Measurements from ENCODE around the gene ACSL4. TPM values are rescaled to one million over a fixed set of nuclear protein-coding genes. Genes with fewer than 3 reads are reported as not detected.
"Not testable (repeated sequence)": the region's sequence is repeated elsewhere in the genome, so short reads cannot be mapped to it uniquely, and the experiment has no call there.

Gene ACSL4
- total RNA-seq, 1 experiment from 2014 or later, result 55.2 TPM

DNA sequence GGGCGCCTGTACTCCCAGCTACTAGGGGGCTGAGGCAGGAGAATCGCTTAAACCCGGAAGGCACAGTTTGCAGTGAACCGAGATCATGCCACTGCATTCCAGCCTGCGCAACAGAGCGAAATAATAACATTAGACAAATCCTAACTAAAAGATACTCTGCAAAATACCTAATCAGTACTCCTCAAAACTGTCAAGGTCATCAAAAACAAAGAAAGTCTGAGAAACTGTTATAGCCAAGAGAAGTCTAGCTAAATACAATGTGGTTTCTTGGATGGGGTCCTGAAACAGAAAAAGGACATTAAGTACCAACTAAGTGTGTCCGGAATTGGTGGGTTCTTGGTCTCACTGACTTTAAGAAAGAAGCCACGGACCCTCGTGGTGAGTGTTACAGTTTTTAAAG is 14.6 kb upstream of the ACSL4 start:
- no peak for DNase-seq (ENCODE audit: low read depth, low spot score)
- ChIA-PET POLR2A (no interaction called here), CTCF (no interaction called here)
- intact Hi-C loops (cut with micrococcal nuclease; ENCODE audit: unreplicated experiment), result no loop called here
- no TSS peak for BruUV-seq (replicated peaks)
- Histone ChIP-seq H3K27ac (ENCODE audit: low read length) (no peak overlapping the region), H3K27me3 (ENCODE audit: control insufficient read depth, insufficient read depth, low read length) (no peaks in the 10 kb centered on the region), H3K4me1 (ENCODE audit: control insufficient read depth, insufficient read depth, low read length) (no peaks in the 10 kb centered on the region), H3K9me3 (ENCODE audit: control insufficient read depth, insufficient read depth, low read depth, low read length) (no peaks in the 10 kb centered on the region), H3K36me3 (ENCODE audit: control insufficient read depth, insufficient read depth, low read length) (no peaks in the 10 kb centered on the region), H3K4me3 (ENCODE audit: low read depth in 2 of 2, low read length in 2 of 2) (no peak overlapping the region)
- ATAC-seq, result no peak
- TF ChIP-seq TCF7L2 (IDR thresholded peaks at IDR 0.05; ENCODE audit: low read depth, low read length) (no peak), SIN3A (IDR thresholded peaks at IDR 0.05; ENCODE audit: borderline replicate concordance, insufficient read depth, low read depth, low read length) (no peak), POLR2AphosphoS5 (IDR thresholded peaks at IDR 0.05; ENCODE audit: low read depth, low read length) (no peak)
- TF ChIP-seq, protein P1, sequence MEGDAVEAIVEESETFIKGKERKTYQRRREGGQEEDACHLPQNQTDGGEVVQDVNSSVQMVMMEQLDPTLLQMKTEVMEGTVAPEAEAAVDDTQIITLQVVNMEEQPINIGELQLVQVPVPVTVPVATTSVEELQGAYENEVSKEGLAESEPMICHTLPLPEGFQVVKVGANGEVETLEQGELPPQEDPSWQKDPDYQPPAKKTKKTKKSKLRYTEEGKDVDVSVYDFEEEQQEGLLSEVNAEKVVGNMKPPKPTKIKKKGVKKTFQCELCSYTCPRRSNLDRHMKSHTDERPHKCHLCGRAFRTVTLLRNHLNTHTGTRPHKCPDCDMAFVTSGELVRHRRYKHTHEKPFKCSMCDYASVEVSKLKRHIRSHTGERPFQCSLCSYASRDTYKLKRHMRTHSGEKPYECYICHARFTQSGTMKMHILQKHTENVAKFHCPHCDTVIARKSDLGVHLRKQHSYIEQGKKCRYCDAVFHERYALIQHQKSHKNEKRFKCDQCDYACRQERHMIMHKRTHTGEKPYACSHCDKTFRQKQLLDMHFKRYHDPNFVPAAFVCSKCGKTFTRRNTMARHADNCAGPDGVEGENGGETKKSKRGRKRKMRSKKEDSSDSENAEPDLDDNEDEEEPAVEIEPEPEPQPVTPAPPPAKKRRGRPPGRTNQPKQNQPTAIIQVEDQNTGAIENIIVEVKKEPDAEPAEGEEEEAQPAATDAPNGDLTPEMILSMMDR (IDR thresholded peaks at IDR 0.05), result no peak
- TF ChIP-seq, protein P2, sequence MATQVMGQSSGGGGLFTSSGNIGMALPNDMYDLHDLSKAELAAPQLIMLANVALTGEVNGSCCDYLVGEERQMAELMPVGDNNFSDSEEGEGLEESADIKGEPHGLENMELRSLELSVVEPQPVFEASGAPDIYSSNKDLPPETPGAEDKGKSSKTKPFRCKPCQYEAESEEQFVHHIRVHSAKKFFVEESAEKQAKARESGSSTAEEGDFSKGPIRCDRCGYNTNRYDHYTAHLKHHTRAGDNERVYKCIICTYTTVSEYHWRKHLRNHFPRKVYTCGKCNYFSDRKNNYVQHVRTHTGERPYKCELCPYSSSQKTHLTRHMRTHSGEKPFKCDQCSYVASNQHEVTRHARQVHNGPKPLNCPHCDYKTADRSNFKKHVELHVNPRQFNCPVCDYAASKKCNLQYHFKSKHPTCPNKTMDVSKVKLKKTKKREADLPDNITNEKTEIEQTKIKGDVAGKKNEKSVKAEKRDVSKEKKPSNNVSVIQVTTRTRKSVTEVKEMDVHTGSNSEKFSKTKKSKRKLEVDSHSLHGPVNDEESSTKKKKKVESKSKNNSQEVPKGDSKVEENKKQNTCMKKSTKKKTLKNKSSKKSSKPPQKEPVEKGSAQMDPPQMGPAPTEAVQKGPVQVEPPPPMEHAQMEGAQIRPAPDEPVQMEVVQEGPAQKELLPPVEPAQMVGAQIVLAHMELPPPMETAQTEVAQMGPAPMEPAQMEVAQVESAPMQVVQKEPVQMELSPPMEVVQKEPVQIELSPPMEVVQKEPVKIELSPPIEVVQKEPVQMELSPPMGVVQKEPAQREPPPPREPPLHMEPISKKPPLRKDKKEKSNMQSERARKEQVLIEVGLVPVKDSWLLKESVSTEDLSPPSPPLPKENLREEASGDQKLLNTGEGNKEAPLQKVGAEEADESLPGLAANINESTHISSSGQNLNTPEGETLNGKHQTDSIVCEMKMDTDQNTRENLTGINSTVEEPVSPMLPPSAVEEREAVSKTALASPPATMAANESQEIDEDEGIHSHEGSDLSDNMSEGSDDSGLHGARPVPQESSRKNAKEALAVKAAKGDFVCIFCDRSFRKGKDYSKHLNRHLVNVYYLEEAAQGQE (IDR thresholded peaks at IDR 0.05; ENCODE audit: insufficient read depth in 1 of 2, low read depth in 2 of 2, low read length in 1 of 2), result no peak
- in situ Hi-C loops (cut with HindIII; ENCODE audit: low pct_unique_long_range_greater_than_20kb, low sequenced_read_pairs), result no loop called here

DNA sequence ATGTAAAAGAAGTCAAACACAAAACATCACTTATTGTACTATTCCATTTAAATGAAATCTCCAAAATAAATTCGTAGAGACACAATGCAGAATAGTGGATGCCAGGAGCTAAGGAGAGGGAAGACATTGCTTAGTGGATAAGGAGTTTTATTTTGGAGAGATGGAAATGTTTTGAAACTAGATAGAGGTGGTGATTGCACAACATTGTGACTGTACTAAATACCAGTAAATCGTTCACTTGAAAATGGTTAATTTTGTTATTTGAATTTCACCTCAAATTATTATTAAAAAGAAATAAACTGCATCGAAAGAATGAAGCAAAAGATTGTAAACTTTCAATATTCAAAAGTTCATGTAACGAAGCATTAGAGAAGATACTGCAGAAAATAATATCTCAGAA is 9.7 kb upstream of the ACSL4 start:
- Histone ChIP-seq H3K36me3 (ENCODE audit: control insufficient read depth, insufficient read depth, low read length) (no peaks in the 10 kb centered on the region), H3K9me3 (ENCODE audit: control insufficient read depth, insufficient read depth, low read depth, low read length) (no peaks in the 10 kb centered on the region), H3K4me1 (ENCODE audit: control insufficient read depth, insufficient read depth, low read length) (no peaks in the 10 kb centered on the region), H3K4me3 (ENCODE audit: low read depth in 2 of 2, low read length in 2 of 2) (no peak overlapping the region), H3K27ac (ENCODE audit: low read length) (no peak overlapping the region), H3K27me3 (ENCODE audit: control insufficient read depth, insufficient read depth, low read length) (no peaks in the 10 kb centered on the region)
- TF ChIP-seq, protein P2 (IDR thresholded peaks at IDR 0.05; ENCODE audit: insufficient read depth in 1 of 2, low read depth in 2 of 2, low read length in 1 of 2), result no peak
- TF ChIP-seq, protein P1 (IDR thresholded peaks at IDR 0.05), result no peak
- TF ChIP-seq POLR2AphosphoS5 (IDR thresholded peaks at IDR 0.05; ENCODE audit: low read depth, low read length) (no peak), TCF7L2 (IDR thresholded peaks at IDR 0.05; ENCODE audit: low read depth, low read length) (no peak), SIN3A (IDR thresholded peaks at IDR 0.05; ENCODE audit: borderline replicate concordance, insufficient read depth, low read depth, low read length) (no peak)
- in situ Hi-C loops (cut with HindIII; ENCODE audit: low pct_unique_long_range_greater_than_20kb, low sequenced_read_pairs), result no loop called here
- intact Hi-C loops (cut with micrococcal nuclease; ENCODE audit: unreplicated experiment), result no loop called here
- DNase-seq (ENCODE audit: low read depth, low spot score), result no peak
- POLR2A ChIA-PET, result no interaction called here
- no TSS peak for BruUV-seq (replicated peaks)
- CTCF ChIA-PET, result no interaction called here
- ATAC-seq, result no peak

DNA sequence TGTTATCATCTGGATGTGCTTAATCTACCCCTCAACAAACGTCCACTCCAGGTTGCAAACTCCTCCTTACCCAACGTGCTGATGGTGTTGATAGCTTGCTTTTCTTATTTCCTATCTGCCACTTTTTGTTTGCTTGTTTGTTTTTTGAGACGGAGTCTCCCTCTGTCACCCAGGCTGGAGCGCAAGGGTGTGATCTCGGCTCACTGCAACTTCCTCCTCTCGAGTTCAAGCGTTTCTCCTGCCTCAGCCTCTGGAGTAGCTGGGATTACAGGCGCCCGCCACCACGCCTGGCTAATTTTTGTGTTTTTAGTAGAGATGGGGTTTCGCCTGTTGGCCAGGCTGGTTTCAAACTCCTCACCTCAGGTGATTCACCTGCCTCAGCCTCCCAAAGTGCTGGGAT is 7.8 kb upstream of the ACSL4 start:
- ATAC-seq; H3K36me3 ChIP-seq (ENCODE audit: control insufficient read depth, insufficient read depth, low read length); H3K9me3 ChIP-seq (ENCODE audit: control insufficient read depth, insufficient read depth, low read depth, low read length); in situ Hi-C loops (cut with HindIII; ENCODE audit: low pct_unique_long_range_greater_than_20kb, low sequenced_read_pairs); CTCF ChIA-PET; BruUV-seq (replicated peaks); H3K4me1 ChIP-seq (ENCODE audit: control insufficient read depth, insufficient read depth, low read length); intact Hi-C loops (cut with micrococcal nuclease; ENCODE audit: unreplicated experiment); H3K4me3 ChIP-seq (ENCODE audit: low read depth in 2 of 2, low read length in 2 of 2); DNase-seq (ENCODE audit: low read depth, low spot score); POLR2A ChIA-PET; H3K27ac ChIP-seq (ENCODE audit: low read length); H3K27me3 ChIP-seq (ENCODE audit: control insufficient read depth, insufficient read depth, low read length): not testable (repeated sequence)

All from Panc1 (cell line).